Upper lobe of left lung (tissue), 6 donors: ENCODE results near the gene CAB39L. TPM values are rescaled to one million over a fixed set of nuclear protein-coding genes. Genes with fewer than 3 reads are reported as not detected.

Source experiments
- ATAC-seq, 2 donors: fragments of 200-7000 bp; cut with Tn5 transposase; one replicate each; pipeline ENCODE4 v1.9.1; 2022; ENCODE audit warnings: mild to moderate bottlenecking in 2 of 2, moderate library complexity in 2 of 2; ENCODE audit not compliant: low FRiP score in 2 of 2
- DNase-seq, 2 donors: peaks; one replicate each; pipeline ENCODE4 v3.0.0-alpha.2; 2019 to 2020
- H3K27ac ChIP-seq, 4 donors: fragments of 200-600 bp; sonication (generic); one replicate each; pipeline ENCODE4 v1.5.1; 2016 to 2019
- H3K27me3 ChIP-seq, 4 donors: fragments of 200-600 bp; sonication (generic); one replicate each; pipeline ENCODE4 v1.5.1; 2017 to 2019
- H3K36me3 ChIP-seq, 4 donors: fragments of 200-600 bp; sonication (generic); one replicate each; pipeline ENCODE4 v1.5.1; 2016 to 2019
- H3K4me1 ChIP-seq, 4 donors: fragments of 200-600 bp; sonication (generic); one replicate each; pipeline ENCODE4 v1.5.1; 2018 to 2019
- H3K4me3 ChIP-seq, 4 donors: fragments of 200-600 bp; sonication (generic); one replicate each; pipeline ENCODE4 v1.5.1; 2017 to 2019; ENCODE audit warnings: mild to moderate bottlenecking in 2 of 4, moderate library complexity in 1 of 4
- H3K9me3 ChIP-seq, 4 donors: fragments of 200-600 bp; sonication (generic); one replicate each; pipeline ENCODE4 v1.5.1; 2018 to 2019
- EP300 ChIP-seq, 4 donors: sonication (generic); formaldehyde crosslinking; IDR thresholded peaks; one replicate each; pipeline ENCODE4 v1.5.1; 2017; ENCODE audit warnings: antibody characterized with exemption in 4 of 4, control low read depth in 2 of 4
- POLR2A ChIP-seq, 4 donors: fragments of 450-650 bp; IDR thresholded peaks; one replicate each; pipeline ENCODE4 v1.5.1; 2016 to 2017; ENCODE audit warnings: antibody characterized with exemption in 4 of 4, mild to moderate bottlenecking in 2 of 4
- POLR2AphosphoS5 ChIP-seq, 2 donors: sonication (generic); formaldehyde crosslinking; IDR thresholded peaks; one replicate each; pipeline ENCODE4 v1.5.1; 2017; ENCODE audit warnings: antibody characterized with exemption in 2 of 2
- WGBS, 2 donors: methylation state at CpG; one replicate each; pipeline ENCODE4 v1.1.5; 2017 to 2018; 5-methylcytosine and 5-hydroxymethylcytosine counted together
- total RNA-seq, 6 donors: library from RNA; depleted of rRNA in 4 of 6; stranded (reverse); fragments of >200 nt in 4 of 6; gene quantifications; one replicate each; pipeline versions ENCODE4 v1.1.0 to v1.2.1, GENCODE V29; 2016 to 2021
- TF ChIP-seq, protein P1 (sequence below), 6 experiments: fragments of 450-650 bp in 4 of 6; fragments of 200-600 bp in 2 of 6; sonication (generic) in 2 of 6; IDR thresholded peaks; one replicate each; pipeline ENCODE4 v1.5.1; 2016 to 2019; ENCODE audit warnings: antibody characterized with exemption in 6 of 6
- donor health status: DM: no; HTN: no; CAD: no; lungs with moderate emphysema.
- donor health status: DM: no; HTN: yes; CAD: no; lungs with severe emphysema.

Gene CAB39L
- total RNA-seq, 6 donors from 2014 or later: 12.5 to 49.2 (median 19.5) TPM

DNA sequence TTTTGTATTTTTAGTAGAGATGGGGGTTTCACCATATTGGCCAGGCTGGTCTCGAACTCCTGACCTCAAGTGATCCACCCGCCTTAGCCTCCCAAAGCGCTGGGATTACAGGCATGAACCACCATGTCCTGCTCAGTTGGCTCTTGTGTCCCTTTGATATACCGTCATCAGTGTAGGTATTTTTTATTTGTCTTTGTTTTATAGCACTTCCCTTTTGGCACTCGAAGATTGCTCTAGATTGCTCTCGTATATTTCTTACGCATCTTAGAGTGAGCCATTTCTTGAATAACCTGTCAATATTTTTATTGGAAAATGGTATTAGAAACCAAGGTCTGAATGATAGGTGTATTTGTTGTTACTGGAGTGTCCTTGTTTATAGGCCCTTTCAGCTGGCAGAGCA lies 9.6 kb upstream of the CAB39L start:
- Histone ChIP-seq H3K4me3 (no peak overlapping the region), H3K27me3 (no peaks in the 10 kb centered on the region), H3K36me3 (peaks cover 0 to 6% (median 0%) of the 10 kb centered on the region in 4 donors), H3K9me3 (no peaks in the 10 kb centered on the region), H3K4me1 (peaks cover 0 to 7% (median 2%) of the 10 kb centered on the region in 4 donors), H3K27ac (no peak overlapping the region)
- DNase-seq (no peak), ATAC-seq (no peak)
- 88 to 97% methylated on average over 7 of the region's 7 CpGs for WGBS, 2 donors
- no peak for TF ChIP-seq EP300 (IDR thresholded peaks at IDR 0.05)
- no peak for TF ChIP-seq POLR2A (IDR thresholded peaks at IDR 0.05)
- TF ChIP-seq, protein P1, sequence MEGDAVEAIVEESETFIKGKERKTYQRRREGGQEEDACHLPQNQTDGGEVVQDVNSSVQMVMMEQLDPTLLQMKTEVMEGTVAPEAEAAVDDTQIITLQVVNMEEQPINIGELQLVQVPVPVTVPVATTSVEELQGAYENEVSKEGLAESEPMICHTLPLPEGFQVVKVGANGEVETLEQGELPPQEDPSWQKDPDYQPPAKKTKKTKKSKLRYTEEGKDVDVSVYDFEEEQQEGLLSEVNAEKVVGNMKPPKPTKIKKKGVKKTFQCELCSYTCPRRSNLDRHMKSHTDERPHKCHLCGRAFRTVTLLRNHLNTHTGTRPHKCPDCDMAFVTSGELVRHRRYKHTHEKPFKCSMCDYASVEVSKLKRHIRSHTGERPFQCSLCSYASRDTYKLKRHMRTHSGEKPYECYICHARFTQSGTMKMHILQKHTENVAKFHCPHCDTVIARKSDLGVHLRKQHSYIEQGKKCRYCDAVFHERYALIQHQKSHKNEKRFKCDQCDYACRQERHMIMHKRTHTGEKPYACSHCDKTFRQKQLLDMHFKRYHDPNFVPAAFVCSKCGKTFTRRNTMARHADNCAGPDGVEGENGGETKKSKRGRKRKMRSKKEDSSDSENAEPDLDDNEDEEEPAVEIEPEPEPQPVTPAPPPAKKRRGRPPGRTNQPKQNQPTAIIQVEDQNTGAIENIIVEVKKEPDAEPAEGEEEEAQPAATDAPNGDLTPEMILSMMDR (IDR thresholded peaks at IDR 0.05): no peak
- TF ChIP-seq POLR2AphosphoS5 (IDR thresholded peaks at IDR 0.05): no peak

DNA sequence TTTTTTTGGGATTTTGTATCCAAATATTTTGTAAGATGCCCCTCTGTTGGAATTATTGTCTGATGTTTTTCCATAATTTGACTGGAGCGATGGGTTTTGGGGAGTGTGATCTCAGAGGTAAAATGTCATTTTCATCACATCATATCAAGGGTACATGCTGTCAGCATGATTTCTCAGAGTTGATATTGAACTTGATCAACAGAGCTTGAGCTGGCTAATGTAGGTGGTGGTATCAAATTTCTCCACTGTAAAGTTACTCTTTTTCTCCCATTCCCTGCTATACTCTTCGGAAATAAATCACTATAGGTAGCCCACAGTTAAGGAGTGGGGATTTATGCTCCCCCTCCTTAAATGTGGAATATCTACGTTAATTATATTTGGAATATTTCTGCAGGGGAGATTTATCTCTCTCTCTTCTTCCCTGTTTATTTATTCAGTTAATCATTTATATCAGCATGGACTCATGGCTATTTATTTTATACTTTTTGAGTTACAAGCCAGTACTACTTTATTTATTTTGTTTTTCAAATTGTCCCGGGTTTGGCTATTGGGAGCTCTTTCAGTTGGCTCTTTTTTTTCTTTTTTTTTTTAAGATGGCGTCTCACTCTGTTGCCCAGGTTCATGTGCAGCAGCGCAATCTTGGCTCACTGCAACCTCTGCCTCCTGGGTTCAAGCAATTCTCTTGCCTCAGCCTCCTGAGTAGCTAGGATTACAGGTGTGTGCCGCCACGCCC lies 9.0 kb upstream of the CAB39L start:
- Histone ChIP-seq H3K36me3 (peaks cover 0 to 6% (median 0%) of the 10 kb centered on the region in 4 donors), H3K9me3 (no peaks in the 10 kb centered on the region), H3K4me3 (no peak overlapping the region), H3K4me1 (peaks cover 0 to 7% (median 3%) of the 10 kb centered on the region in 4 donors), H3K27ac (no peak overlapping the region), H3K27me3 (no peaks in the 10 kb centered on the region)
- WGBS, 2 donors: 93 to 95% methylated on average over 8 of the region's 8 CpGs
- TF ChIP-seq EP300 (IDR thresholded peaks at IDR 0.05) (no peak), POLR2AphosphoS5 (IDR thresholded peaks at IDR 0.05) (no peak), POLR2A (IDR thresholded peaks at IDR 0.05) (no peak)
- TF ChIP-seq, protein P1 (IDR thresholded peaks at IDR 0.05): no peak
- DNase-seq (no peak), ATAC-seq (no peak)

DNA sequence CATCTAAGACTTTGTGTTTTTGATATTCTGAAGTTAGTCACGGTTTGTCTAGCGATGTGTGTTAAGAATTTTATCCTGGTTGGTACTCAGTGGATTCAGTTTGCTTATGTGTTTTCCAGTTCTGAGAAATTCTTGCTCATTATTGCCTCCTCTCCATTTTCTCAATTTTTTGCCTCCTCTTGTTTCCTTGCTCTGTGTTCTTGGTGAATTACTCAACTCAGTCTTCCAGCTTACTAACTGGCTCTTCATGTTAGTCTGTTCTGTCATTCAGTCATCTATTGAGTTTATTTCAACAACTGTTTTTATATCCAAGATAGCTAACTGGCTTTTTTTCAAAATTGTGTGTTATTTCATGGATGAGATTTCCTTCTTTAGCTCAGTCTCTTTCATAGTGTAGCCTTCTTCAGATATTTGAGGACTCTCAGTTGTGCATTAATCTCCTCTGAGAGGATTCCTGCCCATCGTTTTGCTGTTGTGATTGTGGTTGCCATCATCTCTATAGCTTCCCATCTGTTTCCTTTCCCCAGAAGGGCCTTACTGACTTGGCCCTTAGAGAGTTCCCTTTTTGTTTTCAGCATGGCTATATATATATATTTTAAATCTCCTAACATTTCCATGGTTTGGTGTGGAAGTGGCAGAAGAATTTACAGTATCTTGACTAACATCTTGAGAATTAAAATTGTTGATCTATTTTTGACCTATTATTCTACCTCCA lies 6.4 kb upstream of the CAB39L start:
- Histone ChIP-seq H3K4me1 (peaks cover 8 to 19% (median 16%) of the 10 kb centered on the region in 4 donors), H3K27me3 (no peaks in the 10 kb centered on the region), H3K4me3 (no peak overlapping the region), H3K27ac (no peak overlapping the region), H3K9me3 (no peaks in the 10 kb centered on the region), H3K36me3 (peaks cover 0 to 6% (median 0%) of the 10 kb centered on the region in 4 donors)
- ATAC-seq (no peak), DNase-seq (no peak)
- WGBS, 2 donors: 79 to 80% methylated on average over 3 of the region's 3 CpGs
- no peak for TF ChIP-seq EP300 (IDR thresholded peaks at IDR 0.05)
- no peak for TF ChIP-seq POLR2A (IDR thresholded peaks at IDR 0.05)
- no peak for TF ChIP-seq POLR2AphosphoS5 (IDR thresholded peaks at IDR 0.05)
- TF ChIP-seq, protein P1 (IDR thresholded peaks at IDR 0.05): no peak

DNA sequence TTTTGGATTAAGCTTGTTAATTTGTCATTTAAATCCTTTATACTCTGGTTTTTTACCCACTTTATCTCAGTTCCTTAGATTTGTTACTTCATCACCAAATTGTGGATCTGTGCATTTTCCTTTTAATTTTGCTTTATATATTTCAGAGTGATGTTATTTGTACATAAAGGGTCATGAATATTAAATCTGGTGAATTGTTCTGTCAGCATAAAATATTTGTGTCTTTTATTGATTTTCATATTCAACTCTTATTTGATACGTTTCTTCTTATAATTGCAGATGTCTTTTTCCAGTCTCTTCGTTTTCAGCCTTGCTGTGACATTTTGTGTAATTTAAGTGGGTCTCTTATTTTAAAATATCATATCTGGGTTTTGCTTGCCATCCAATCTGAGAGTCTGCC lies 4.9 kb upstream of the CAB39L start:
- 89 to 95% methylated on average over 2 of the region's 2 CpGs for WGBS, 2 donors
- H3K36me3 ChIP-seq: peaks cover 0 to 6% (median 0%) of the 10 kb centered on the region in 4 donors
- ATAC-seq (no peak), DNase-seq (no peak)
- H3K9me3 ChIP-seq: no peaks in the 10 kb centered on the region
- no peak for TF ChIP-seq POLR2A (IDR thresholded peaks at IDR 0.05)
- no peak for TF ChIP-seq POLR2AphosphoS5 (IDR thresholded peaks at IDR 0.05)
- no peak for TF ChIP-seq EP300 (IDR thresholded peaks at IDR 0.05)
- TF ChIP-seq, protein P1 (IDR thresholded peaks at IDR 0.05): no peak
- H3K4me3 ChIP-seq: no peak overlapping the region
- no peak overlapping the region for H3K27ac ChIP-seq
- no peaks in the 10 kb centered on the region for H3K27me3 ChIP-seq
- H3K4me1 ChIP-seq: peaks cover 5 to 21% (median 15%) of the 10 kb centered on the region in 4 donors
